H9 (cell line): ENCODE measurements around the gene CHRNA9. TPM values are rescaled to one million over a fixed set of nuclear protein-coding genes. Genes with fewer than 3 reads are reported as not detected.

Source experiments
- DNase-seq: peaks from one replicate; pipeline ENCODE4 v3.0.0-alpha.2; 2017
- H2AFZ ChIP-seq: one replicate; pipeline ENCODE4 v1.6.1; 2013; ENCODE audit warnings: mild to moderate bottlenecking, low read length, control low read depth, moderate library complexity
- H2AK5ac ChIP-seq: 2 replicates; pipeline ENCODE4 v1.6.1; 2013; ENCODE audit warnings: low read length, control low read depth, mixed read lengths; ENCODE audit not compliant: insufficient read length
- H2BK120ac ChIP-seq: one replicate; pipeline ENCODE4 v1.6.1; 2013; ENCODE audit warnings: low read depth, mild to moderate bottlenecking, low read length, control low read depth, inconsistent platforms; ENCODE audit not compliant: poor library complexity, severe bottlenecking
- H2BK12ac ChIP-seq: 2 replicates; pipeline ENCODE4 v1.6.1; 2013; ENCODE audit warnings: low read length, control low read depth, mixed read lengths, low read depth; ENCODE audit not compliant: insufficient read length
- H2BK15ac ChIP-seq: 2 replicates; pipeline ENCODE4 v1.6.1; 2013; ENCODE audit warnings: low read depth, low read length, control low read depth
- H2BK20ac ChIP-seq: one replicate; pipeline ENCODE4 v1.6.1; 2013; ENCODE audit warnings: low read depth, mild to moderate bottlenecking, low read length, control low read depth, inconsistent platforms; ENCODE audit not compliant: poor library complexity, severe bottlenecking
- H2BK5ac ChIP-seq: 2 replicates; pipeline ENCODE4 v1.6.1; 2013; ENCODE audit warnings: low read length, control low read depth, mixed read lengths; ENCODE audit not compliant: insufficient read length
- H3K14ac ChIP-seq: 2 replicates; pipeline ENCODE4 v1.6.1; 2013; ENCODE audit warnings: low read length, control low read depth; ENCODE audit not compliant: insufficient read depth
- H3K18ac ChIP-seq: 2 replicates; pipeline ENCODE4 v1.6.1; 2013; ENCODE audit warnings: low read depth, mild to moderate bottlenecking, mixed read lengths, low read length, control low read depth; ENCODE audit not compliant: insufficient read length
- H3K23ac ChIP-seq: 2 replicates; pipeline ENCODE4 v1.6.1; 2013; ENCODE audit warnings: low read length, control low read depth, mixed read lengths, low read depth; ENCODE audit not compliant: insufficient read length
- H3K23me2 ChIP-seq: 2 replicates; pipeline ENCODE4 v1.6.1; 2013; ENCODE audit warnings: low read depth, mild to moderate bottlenecking, mixed read lengths, low read length, control low read depth; ENCODE audit not compliant: insufficient read length, poor library complexity, severe bottlenecking
- H3K27ac ChIP-seq: 2 replicates; pipeline ENCODE4 v1.5.1; 2013; ENCODE audit warnings: low read length, control low read depth, mixed read lengths, low read depth; ENCODE audit not compliant: insufficient read length
- H3K27me3 ChIP-seq: 2 replicates; pipeline ENCODE4 v1.6.1; 2013; ENCODE audit warnings: low read length, control low read depth, inconsistent platforms; ENCODE audit not compliant: insufficient read depth
- H3K4ac ChIP-seq: 2 replicates; pipeline ENCODE4 v1.6.1; 2013; ENCODE audit warnings: low read depth, mild to moderate bottlenecking, control low read depth, inconsistent platforms, low read length, moderate library complexity
- H3K4me1 ChIP-seq: 2 replicates; pipeline ENCODE4 v1.6.1; 2013; ENCODE audit warnings: low read length, control low read depth, inconsistent platforms; ENCODE audit not compliant: insufficient read depth
- H3K4me2 ChIP-seq: 2 replicates; pipeline ENCODE4 v1.6.1; 2013; ENCODE audit warnings: low read length, control low read depth, mixed read lengths; ENCODE audit not compliant: insufficient read length, insufficient read depth
- H3K56ac ChIP-seq: 2 replicates; pipeline ENCODE4 v1.6.1; 2013; ENCODE audit warnings: low read depth, mild to moderate bottlenecking, mixed read lengths, low read length, control low read depth; ENCODE audit not compliant: insufficient read length
- H3K79me1 ChIP-seq: 2 replicates; pipeline ENCODE4 v1.6.1; 2013; ENCODE audit warnings: low read depth, mild to moderate bottlenecking, moderate library complexity, low read length, control low read depth, inconsistent platforms; ENCODE audit not compliant: insufficient read depth, poor library complexity, severe bottlenecking
- H3K79me2 ChIP-seq: 2 replicates; pipeline ENCODE4 v1.6.1; 2013; ENCODE audit warnings: low read length, control low read depth, inconsistent platforms; ENCODE audit not compliant: insufficient read depth
- H3K9ac ChIP-seq: 2 replicates; pipeline ENCODE4 v1.6.1; 2013; ENCODE audit warnings: low read length, control low read depth, mixed read lengths; ENCODE audit not compliant: insufficient read length; ENCODE audit errors: extremely low read depth
- H3K9me3 ChIP-seq: one replicate; pipeline ENCODE4 v1.6.1; 2013; ENCODE audit warnings: low read depth, low read length, inconsistent platforms; ENCODE audit not compliant: control insufficient read depth
- H3T11ph ChIP-seq: one replicate; pipeline ENCODE4 v1.6.1; 2013; ENCODE audit warnings: mild to moderate bottlenecking, low read length, control low read depth, inconsistent platforms
- H4K20me1 ChIP-seq: one replicate; pipeline ENCODE4 v1.6.1; 2013; ENCODE audit not compliant: control insufficient read depth, insufficient read length, insufficient read depth
- H4K5ac ChIP-seq: 2 replicates; pipeline ENCODE4 v1.6.1; 2013; ENCODE audit warnings: low read depth, mild to moderate bottlenecking, mixed read lengths, low read length, control low read depth; ENCODE audit not compliant: insufficient read length
- H4K8ac ChIP-seq: replicated peaks from 2 replicates; pipeline ENCODE4 v1.6.1; 2013; ENCODE audit warnings: low read length, control low read depth, mixed read lengths, low read depth; ENCODE audit not compliant: insufficient read length
- H4K91ac ChIP-seq: 2 replicates; pipeline ENCODE4 v1.6.1; 2013; ENCODE audit warnings: low read depth, mild to moderate bottlenecking, moderate library complexity, mixed read lengths, low read length, control low read depth; ENCODE audit not compliant: insufficient read length
- H3K27ac Mint-ChIP-seq, 3 experiments: 2 replicates in 2 of 3; 3 replicates in 1 of 3; pipeline ENCODE4 v1.8.0; 2020 to 2021; ENCODE audit warnings: mixed read lengths in 3 of 3, mild to moderate bottlenecking in 1 of 3, moderate library complexity in 1 of 3
- H3K27me3 Mint-ChIP-seq: 2 replicates; pipeline ENCODE4 v1.8.0; 2021; ENCODE audit warnings: low read depth, mild to moderate bottlenecking, moderate library complexity, mixed read lengths
- H3K36me3 Mint-ChIP-seq, 3 experiments: 2 replicates in 2 of 3; 3 replicates in 1 of 3; pipeline ENCODE4 v1.8.0; 2020 to 2021; ENCODE audit warnings: low read depth in 3 of 3, mixed read lengths in 3 of 3; ENCODE audit not compliant: insufficient read depth in 1 of 3
- H3K4me1 Mint-ChIP-seq, 2 experiments: 2 replicates each; pipeline ENCODE4 v1.8.0; 2020; ENCODE audit warnings: mixed read lengths in 2 of 2
- H3K4me3 Mint-ChIP-seq, 2 experiments: 2 replicates in 1 of 2; 3 replicates in 1 of 2; pipeline ENCODE4 v1.8.0; 2020 to 2021; ENCODE audit warnings: mild to moderate bottlenecking in 2 of 2, mixed read lengths in 2 of 2, moderate library complexity in 1 of 2
- H3K9me3 Mint-ChIP-seq, 2 experiments: 2 replicates in 1 of 2; 3 replicates in 1 of 2; pipeline ENCODE4 v1.8.0; 2020; ENCODE audit warnings: mild to moderate bottlenecking in 2 of 2, mixed read lengths in 2 of 2, moderate library complexity in 1 of 2
- WGBS: extraction: QIAGEN DNeasy Blood & Tissue Kit; methylation state at CpG from one replicate; pipeline ENCODE4 v1.1.7; 2013; ENCODE audit warnings: missing lambda C conversion rate, low lambda C conversion rate, mixed read lengths; ENCODE audit not compliant: insufficient read length; ENCODE audit errors: extremely low coverage; 5-methylcytosine and 5-hydroxymethylcytosine counted together
- total RNA-seq: library from RNA; stranded (reverse); gene quantifications from 2 replicates; pipeline ENCODE4 v1.2.1, GENCODE V29; 2021
- TF ChIP-seq, protein P1 (sequence below): fragments of 200-600 bp; sonication (generic); conservative IDR thresholded peaks from 3 replicates; pipeline ENCODE4 v1.8.0; 2021; ENCODE audit warnings: antibody characterized with exemption, mild to moderate bottlenecking

The CHRNA9 gene
- total RNA-seq, 1 experiment from 2014 or later: 1.2 TPM

DNA sequence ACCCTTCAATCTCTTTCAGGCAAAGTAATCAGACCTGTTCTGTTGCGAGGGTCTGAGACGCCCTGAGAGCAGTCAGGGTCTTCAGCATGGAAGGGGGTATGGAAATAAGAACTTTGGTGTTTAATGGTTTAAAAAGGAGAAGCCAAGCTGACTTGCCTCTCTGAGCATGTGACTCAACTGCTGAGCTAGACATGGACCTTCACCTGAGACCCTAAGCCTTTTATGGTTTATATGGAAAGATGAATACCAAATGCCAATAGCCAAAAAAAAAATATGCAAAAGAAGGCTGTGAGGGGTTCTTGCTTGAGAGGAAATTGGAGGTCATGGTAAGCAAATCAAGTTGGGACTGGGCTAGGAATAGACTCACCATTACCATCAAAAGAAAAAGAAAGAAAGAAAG, 30.6 kb downstream of the CHRNA9 start:
- Mint-ChIP-seq H3K9me3 (peaks cover 7% of the 10 kb centered on the region in 2 experiments), H3K36me3 (peaks cover 0 to 8% (median 3%) of the 10 kb centered on the region in 3 experiments; a peak in 5 of 7 replicates), H3K4me3 (no peak overlapping the region), H3K27me3 (peaks cover 2% of the 10 kb centered on the region; the same call in 1 of the 2 replicates), H3K27ac (no peak overlapping the region), H3K4me1 (peaks cover 2 to 5% of the 10 kb centered on the region in 2 experiments; a peak in 1 of 4 replicates)
- Histone ChIP-seq H3K79me2 (no peaks in the 10 kb centered on the region), H2BK5ac (no peak overlapping the region), H3K9me3 (no peaks in the 10 kb centered on the region), H3K23me2 (no peaks in the 10 kb centered on the region), H2AFZ (no peak overlapping the region), H3K4me2 (no peak overlapping the region), H4K91ac (no peak overlapping the region), H3K4ac (no peak overlapping the region), H3K56ac (no peak overlapping the region), H4K5ac (no peak overlapping the region), H2BK12ac (no peak overlapping the region), H3T11ph (no peak overlapping the region), H3K27me3 (no peaks in the 10 kb centered on the region), H3K23ac (no peak overlapping the region), H4K8ac (no peak overlapping the region), H3K27ac (no peak overlapping the region), H2BK120ac (no peak overlapping the region), H2BK15ac (no peak overlapping the region), H4K20me1 (no peaks in the 10 kb centered on the region), H3K18ac (no peak overlapping the region), H2AK5ac (no peak overlapping the region), H3K9ac (no peak overlapping the region), H3K4me1 (peaks cover 2% of the 10 kb centered on the region), H2BK20ac (no peak overlapping the region), H3K14ac (no peak overlapping the region), H3K79me1 (no peaks in the 10 kb centered on the region)
- WGBS: no CpG with 5 or more reads among the region's 2 CpGs
- DNase-seq: no peak
- TF ChIP-seq, protein P1, sequence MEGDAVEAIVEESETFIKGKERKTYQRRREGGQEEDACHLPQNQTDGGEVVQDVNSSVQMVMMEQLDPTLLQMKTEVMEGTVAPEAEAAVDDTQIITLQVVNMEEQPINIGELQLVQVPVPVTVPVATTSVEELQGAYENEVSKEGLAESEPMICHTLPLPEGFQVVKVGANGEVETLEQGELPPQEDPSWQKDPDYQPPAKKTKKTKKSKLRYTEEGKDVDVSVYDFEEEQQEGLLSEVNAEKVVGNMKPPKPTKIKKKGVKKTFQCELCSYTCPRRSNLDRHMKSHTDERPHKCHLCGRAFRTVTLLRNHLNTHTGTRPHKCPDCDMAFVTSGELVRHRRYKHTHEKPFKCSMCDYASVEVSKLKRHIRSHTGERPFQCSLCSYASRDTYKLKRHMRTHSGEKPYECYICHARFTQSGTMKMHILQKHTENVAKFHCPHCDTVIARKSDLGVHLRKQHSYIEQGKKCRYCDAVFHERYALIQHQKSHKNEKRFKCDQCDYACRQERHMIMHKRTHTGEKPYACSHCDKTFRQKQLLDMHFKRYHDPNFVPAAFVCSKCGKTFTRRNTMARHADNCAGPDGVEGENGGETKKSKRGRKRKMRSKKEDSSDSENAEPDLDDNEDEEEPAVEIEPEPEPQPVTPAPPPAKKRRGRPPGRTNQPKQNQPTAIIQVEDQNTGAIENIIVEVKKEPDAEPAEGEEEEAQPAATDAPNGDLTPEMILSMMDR: no peak
